ENCODE data around the gene CD82.

CD82 gene

DNA sequence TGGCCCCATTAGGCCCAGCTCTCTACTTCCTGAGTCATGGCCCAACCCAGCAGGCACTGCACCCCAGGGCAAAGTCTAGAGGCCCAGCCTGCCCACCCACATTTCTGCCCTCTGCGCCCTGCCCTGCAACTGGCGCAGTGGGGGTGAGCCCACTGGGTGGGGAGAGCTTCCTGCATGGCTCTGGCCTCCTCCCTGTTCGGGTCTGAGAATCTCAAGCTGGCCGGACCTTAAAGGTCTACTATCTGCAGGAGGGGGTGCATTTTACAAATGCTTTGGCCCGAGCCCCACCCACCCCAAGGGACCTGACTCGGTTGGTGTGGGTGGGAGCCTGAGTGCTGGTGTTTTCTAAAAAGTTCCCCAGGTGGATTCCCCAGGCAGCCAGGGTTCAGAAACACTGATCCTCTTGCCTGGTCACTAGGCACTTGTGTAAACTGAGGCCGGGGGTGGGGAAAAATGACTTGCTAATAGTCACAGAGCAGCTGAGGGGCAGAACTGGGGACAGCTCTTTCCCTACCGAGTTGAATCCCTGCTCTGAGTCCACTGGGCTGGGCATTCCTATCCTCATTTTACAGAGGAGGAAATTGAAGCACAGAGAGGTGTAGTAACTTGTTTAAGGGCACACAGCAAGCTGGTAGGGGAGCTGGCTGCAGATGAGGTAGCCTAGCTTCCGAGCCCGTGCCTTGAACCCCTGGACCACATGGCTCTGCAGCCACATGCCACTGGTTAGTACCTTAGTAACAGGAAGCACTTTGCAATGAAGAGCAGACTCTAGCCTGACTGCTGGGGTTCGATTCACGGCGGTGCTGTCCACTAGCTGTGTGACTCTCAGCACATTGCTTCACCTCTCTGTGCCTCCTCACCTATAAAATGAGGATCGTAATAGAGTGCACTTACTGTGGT, 36.3 kb downstream of the CD82 start:
- DNase-seq (ENCODE audit: low spot score): no peak

DNA sequence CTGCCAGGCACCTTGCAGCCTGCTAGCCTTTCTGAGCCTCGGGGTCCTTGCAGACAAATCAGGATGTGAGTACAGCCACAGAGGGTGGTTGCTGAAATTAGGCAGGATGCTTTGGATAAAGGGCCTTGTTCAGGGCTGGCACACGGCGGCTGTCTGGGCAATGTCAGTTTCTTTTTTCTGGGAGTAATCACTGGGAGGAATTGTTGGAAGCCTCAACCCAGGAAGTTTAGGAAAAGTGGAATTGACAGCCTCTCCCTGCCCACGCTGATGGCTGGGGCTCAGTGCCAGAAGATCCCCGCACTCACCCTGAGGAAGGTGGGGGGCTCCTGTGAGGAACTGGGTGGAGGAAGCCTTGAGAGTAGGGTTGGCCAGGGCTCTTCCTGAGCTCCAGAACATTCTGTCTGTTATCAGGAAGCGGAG, 37.4 kb downstream of the CD82 start:
- no peak for DNase-seq (ENCODE audit: low spot score)

DNA sequence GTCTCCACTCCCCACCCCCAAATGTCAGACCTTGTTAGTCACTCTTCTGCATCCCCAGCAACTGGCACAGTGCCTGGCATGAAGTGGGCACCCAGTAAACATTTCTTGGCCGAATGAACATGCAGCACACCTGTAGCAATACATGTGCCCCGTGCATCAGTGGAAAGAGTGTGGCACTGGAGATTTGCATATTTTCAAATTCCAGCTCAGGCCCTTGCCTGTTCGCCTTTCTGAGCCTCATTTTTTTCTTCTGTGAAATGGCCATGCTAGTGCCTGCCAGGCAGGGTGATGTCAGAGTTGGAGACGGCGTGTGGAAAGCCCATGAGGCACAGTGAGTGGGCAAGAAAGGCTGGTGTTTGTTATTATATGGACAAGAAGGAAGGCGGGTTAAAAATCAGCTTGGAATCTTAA, 38.7 kb downstream of the CD82 start:
- DNase-seq (ENCODE audit: low spot score): no peak

DNA sequence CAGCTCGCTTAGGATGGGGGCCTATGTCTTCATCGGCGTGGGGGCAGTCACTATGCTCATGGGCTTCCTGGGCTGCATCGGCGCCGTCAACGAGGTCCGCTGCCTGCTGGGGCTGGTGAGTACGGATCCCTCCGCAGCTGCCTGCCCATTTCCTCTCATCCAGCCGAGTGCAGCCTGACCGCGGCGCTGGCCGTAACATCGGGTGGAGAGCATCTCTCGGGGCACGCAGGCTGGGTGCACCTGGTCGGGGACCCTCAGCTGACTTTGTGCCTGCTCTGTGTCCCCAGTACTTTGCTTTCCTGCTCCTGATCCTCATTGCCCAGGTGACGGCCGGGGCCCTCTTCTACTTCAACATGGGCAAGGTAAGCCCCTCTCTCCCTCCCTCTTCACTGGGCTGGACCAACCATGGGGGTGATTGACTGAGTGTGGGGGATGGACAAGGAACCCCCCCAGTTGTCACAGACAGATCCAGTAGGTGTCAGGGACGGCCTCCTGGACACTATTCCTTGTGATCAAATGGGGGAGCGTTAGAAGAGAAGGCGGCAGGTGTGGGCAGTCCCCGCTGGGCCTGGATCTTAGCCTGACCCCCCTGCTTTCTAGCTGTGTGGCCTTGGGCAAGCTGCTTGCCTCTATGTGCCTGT, 39.7 kb downstream of the CD82 start:
- DNase-seq (ENCODE audit: low spot score): no peak

DNA sequence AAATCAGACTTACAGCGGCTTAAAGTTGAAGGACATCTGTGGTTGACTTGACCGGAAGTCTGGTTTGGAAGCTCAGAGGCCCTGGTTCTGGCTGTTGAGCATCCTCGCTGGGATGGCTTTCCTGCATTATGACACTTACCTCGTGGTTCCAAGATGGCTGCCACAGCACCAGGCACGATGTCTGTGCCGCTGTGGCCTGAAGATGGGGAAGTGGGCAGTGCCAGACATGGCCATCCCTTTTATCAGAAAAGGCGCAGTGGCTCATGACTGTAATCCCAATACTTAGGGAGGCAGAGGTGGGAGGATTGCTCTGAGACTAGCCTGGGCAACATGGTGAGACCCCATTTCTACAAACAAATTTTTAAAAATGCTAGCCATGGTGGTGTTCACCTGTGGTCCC, 40.5 kb downstream of the CD82 start:
- no peak for DNase-seq (ENCODE audit: low spot score)

DNA sequence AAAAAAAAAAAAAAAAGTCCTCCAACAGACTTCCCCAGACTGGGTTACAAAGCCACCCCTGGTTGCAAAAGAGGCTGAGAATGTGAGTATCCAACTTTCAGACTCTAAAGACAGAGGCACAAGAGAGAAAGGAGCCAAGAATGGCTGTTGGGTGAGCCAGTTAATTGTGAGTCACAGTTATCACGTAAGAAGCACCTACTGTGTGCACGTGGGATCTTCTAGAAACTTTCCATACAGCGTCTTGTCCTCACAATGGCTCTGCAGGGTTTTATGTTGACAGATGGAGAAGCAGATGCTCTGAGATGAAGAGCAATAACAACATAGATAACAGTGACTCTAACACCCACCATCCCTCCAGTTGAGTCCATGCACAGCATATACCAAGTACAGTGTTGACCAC, 41.0 kb downstream of the CD82 start:
- DNase-seq (ENCODE audit: low spot score): no peak

DNA sequence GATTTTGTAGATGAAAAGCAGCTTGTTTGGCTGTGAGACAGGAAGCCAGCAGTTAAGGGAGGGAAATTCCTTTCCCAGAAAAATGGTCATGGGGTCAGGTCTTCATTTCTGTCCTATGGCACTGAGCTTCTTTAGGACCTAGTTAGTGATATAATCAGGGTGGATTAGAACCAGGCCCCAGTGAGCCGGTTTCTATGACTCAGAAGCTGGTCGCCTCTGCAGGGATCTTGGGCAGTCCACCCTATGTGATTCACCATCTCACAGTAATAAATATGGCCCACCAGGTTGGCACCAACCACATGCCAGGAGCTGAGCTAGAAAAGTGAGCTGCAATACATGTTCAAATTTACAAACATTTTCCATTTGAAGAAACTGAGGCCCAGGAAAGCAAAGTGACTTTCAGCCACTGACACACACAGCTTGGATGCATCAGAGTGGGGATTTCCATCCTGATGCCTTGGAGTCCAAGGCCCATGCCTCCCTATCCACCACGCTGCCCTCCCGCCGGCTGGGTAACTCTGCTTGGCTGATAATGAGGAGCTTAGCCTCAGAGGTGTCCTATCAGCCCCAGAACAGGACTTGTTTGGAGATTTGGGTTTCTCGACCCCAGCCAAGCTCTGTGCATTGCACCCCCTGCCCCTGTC, 42.0 kb downstream of the CD82 start:
- DNase-seq (ENCODE audit: low spot score): no peak

DNA sequence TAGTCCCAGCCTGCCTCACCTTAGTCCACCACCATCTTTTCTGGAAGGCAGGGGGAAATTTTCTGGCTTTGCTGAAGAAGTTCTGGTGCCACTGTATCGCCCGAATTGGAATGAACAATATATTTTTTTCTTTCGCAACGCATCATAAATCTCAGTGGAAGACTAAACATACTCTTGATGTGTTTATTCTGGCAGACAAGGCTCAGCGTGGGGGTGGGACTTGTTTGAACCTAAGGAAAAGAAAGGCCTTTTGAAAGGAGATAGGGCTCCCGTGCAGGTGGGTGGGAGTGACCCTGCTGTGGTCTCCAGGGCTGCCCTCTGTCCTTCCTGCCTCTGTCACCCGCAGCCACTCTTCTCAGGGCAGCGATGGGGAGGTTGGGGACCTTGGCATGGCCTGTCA, 42.5 kb downstream of the CD82 start:
- no peak for DNase-seq (ENCODE audit: low spot score)

DNA sequence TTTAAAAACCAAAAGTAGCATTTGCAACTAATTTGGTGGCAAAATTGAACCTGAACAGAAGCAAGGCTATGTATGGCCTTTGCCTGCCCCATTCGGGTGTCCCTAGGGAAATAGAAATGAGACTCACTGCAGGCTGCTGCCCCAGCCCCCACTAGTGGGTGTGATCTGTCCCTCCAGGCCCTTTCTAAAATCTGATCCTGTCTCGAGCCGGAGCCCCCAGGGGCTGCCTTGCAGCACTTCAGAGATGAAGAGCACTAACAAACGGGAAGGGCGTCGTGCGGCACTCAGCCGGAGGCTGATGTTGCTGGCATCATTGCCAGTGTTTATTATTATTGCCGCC, 43.2 kb downstream of the CD82 start:
- no peak for DNase-seq (ENCODE audit: low spot score)

DNA sequence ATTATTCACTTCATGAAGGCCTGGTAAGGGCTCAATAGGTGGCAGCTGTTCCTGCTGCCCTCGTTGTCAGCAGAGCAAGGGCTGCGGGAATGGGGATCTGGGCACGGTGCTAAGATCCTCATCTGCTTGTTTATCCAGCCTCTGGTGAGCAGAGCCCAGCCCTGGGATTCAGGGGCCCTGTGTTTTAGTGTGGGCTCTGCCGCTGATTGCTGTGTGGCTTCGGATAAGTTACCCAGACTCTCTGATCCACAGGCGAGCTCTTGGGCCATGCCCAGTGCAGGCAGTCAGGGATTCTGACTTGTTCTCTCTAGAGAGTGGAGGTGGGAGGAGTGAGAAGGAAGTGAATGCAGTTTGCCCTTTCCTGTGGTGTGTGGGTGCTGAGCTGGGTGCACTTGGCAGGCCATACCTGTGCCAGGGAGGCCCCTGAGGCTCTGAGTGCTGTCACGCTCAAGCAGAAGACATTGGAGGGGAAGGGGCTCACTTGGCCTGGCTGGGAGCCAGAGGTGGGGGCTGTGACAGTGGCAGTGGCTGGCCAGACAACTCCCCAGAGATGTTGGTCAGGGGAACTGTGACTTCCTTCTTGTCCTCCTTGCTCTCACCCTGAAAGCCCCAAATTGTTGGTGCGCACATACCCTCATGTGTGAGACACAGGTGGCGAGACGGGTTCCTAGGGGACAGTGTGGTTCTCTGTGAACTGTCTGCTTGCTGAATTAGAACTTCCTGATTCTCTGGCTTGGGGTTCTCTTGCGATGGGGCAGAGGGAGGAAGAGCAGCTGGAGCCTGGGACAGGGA, 43.7 kb downstream of the CD82 start:
- DNase-seq (ENCODE audit: low spot score): no peak

DNA sequence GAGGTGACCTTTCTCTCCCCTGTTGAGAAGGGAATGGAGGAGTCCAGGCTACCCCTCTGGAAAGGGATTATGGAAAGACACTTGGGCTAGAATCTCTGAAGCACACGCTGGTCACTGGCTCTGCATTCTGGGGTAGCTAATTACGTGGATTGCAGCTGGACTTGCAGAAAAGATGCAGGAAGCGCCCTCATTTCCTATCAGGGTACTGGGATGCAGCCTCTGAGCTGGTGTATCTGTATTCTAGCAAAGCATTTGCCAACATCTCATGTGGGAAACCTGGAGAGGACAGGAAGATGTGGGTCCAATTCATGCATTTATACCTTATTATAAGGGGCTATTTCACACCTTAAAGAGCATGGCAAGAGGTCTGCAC, 44.3 kb downstream of the CD82 start:
- DNase-seq (ENCODE audit: low spot score): no peak

DNA sequence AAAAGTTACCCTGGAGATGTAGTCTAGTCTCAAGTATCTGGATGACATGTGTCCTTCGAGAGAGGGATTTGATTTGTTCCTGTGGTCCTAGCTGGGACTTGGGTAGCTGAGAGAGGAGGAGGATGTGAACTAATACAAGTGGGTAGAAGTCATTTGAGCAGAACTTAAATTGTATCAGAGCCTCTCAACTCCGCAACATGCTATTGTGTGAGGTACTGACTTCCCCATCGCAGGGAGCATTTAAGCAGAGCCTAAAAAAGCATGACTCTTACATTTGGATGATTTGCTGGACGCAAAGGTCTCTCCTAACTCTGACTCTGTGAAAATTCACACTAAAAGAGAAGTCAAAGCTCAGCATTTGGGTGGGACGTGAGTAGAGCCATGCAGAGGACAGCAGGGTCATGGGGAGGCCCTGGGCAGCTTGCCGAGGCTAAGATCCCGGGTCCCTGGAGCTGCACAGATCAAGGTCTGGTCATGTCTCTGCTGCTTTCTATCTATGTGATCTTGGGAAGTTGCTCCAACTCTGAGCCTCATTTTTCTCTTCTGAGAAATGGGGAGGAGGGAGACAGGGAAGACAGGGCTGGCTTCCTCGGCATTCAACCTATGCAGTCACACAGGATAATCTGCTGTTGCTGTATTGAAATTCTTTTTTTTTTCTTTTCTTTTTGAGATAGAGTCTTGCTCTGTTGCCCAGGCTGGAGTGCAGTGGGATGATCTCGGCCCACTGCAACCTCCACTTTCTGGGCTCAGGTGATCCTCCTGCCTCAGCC, 44.9 kb downstream of the CD82 start:
- no peak for DNase-seq (ENCODE audit: low spot score)

DNA sequence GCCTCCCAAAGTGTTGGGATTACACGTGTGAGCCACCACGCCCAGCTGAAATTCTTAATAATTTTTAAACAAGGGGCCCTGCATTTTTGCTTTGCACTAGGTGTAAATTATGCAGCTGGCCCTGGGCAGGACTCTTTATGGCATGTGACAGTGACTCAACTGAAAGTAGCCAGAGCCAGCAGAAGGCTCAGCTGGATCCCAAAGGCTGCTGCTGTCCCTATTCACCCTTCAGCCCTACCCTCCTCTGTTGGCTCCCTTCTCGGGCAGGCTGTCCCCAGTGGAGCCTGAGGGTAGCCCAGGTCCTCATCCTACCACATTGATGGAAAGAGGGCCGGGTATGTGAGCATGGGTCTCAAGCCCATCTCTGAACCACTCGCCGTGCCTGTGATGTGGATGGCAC, 45.6 kb downstream of the CD82 start:
- DNase-seq (ENCODE audit: low spot score): no peak

DNA sequence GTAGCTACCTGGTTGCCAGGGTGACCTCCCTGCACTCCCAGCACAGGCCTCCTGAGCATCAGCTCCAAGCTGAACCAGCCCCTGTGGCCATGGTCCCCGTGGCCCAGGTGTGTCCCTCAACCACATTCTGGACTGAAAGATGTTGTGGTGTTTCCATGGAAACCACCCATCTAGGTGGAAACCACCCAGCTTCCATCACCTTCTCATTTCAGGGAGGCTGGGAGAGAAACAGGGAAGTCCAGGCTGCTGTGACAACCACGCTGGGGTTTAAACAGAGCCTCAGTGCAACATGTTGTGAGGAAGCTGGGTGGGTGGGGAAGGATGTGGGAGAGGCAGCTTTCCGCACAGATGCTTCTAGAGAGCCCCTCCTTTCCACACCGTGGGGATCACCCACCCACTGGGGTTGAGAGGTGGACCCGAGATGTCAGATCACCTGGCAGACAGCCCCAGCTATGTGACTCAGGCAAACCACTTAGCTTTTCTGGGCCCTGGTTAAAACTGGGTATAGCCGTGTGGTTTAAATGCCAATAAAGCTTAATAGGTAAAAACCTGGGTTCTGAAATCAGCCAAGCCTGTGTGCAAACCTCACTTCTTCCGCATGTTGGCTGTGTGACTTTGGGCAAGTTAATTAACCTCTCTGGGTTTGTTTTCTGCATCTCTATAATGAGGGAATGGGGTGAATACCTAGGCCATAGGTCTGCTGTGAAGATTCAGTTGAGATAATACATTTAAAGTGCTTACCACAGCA, 46.4 kb downstream of the CD82 start:
- no peak for DNase-seq (ENCODE audit: low spot score)

DNA sequence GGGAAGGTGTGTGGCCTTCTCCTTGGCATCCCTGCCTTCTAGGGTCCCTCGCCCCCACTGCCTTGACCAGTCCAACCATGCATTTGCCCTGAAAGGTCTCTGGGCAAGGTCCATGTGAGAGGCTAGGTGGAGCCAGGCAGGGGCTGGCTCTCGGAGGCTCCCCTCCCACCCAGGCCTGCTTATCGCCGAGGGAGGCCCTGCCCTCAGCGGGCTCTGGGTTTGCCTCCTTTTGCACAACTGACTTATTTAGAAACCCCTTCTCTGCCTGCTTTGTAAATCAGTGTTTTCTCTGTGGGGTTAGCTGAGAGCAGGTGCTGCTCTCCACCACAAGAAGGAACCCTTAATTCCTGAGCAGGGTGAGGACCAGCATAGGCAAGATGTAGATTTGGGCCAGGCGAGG, 47.7 kb downstream of the CD82 start:
- no peak for DNase-seq (ENCODE audit: low spot score)

DNA sequence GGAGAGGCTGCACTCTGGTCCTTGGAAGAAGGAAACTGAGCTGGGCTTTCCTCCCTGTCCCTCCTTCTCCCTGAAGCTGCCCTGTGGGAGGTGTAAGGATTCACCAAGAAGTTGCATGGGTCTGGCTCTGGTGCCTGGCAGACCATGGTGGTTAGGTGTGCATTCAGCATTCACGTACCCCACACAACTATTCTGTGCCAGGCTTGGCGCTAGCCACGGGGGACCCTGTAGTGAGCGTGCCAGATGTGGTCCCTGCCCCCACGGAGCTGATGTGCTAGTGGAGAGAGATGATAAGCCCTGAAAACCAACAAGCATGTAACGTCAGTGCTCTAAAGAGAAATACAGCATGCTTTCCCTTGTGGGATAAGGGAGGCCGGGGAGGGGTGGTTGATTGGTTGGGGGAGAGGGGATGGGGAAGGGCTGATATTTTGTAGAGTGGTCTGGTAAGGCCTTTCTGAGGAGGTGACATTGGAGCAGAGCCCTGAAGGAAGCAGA, 48.9 kb downstream of the CD82 start:
- no peak for DNase-seq (ENCODE audit: low spot score)

DNA sequence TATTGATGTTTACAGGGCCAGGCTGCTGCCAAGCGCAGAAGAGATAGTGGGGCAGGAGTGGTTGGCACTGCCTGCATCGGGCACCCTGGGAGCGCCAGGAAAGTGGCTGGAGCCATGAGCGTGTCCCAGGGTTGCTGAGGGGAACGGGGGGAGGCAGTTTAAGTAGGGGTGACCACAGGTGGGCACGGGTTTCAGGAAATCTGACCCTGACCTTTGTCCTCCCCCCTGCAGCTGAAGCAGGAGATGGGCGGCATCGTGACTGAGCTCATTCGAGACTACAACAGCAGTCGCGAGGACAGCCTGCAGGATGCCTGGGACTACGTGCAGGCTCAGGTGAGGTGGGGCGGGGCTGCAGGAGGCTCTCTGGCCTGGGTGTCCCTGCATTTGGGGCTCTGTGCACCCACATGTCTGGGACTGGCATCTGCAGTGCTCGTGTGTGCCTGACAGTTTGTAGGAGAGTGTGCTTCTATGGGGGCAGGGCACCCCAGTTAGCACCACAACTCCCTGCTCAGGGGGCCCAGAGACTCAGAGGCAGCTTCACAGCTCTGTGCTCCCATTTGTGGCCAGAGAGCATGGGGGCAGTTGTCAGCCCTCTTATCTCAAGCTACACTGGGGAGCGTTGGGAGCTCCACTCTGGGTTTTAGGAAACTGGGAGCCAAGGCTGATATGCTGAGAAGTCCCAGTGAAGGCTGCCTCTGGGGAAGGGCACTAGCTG, 49.7 kb downstream of the CD82 start:
- no peak for DNase-seq (ENCODE audit: low spot score)

DNA sequence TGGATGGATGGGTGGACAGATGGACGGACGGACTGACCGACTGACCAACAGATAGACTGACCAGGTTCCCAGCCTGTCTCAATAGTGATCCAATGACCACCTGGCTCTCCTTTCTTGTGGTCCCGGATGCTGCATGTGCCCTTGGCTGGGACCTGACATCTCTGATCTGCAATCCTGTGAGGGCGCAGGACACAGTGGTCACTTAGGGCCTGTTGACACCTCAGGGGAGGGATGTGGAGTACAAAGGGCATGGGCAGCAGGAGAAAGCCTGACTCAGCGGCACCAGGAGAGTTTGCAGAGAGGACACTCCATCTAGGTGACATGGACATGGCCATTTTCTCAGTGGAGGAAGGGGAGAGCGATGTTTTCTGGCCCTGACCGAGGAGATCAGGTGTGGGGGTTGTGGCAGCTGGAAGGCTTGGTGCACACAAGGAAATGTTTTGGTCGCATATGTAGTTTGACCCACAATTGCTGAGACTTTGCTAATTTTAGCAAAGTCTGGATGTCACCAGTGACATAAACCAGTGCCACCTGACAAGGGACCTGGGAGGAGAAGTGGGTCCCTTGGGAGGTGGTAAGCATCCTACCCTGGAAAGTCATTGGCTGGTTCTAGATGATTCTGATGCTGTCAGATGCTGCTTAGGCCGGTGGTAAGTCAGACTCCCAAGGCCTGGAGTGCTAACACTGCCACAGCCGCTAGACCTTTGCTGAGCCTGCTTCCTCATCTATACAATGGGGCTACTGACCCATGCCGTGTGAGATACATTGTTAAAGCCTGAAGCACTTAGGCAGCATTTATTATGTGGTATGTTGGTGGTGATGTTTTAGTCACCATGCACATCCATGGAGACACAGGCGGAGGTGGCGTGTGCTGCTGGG, 50.7 kb downstream of the CD82 start:
- DNase-seq (ENCODE audit: low spot score): no peak
